Ecto neural progenitor cell (in vitro differentiated cells): Measurements from ENCODE around the gene RERE.

Source experiments
- DNase-seq: peaks from one replicate; pipeline ENCODE4 v3.0.0-alpha.2; 2018; ENCODE audit warnings: low spot score

RERE gene

DNA sequence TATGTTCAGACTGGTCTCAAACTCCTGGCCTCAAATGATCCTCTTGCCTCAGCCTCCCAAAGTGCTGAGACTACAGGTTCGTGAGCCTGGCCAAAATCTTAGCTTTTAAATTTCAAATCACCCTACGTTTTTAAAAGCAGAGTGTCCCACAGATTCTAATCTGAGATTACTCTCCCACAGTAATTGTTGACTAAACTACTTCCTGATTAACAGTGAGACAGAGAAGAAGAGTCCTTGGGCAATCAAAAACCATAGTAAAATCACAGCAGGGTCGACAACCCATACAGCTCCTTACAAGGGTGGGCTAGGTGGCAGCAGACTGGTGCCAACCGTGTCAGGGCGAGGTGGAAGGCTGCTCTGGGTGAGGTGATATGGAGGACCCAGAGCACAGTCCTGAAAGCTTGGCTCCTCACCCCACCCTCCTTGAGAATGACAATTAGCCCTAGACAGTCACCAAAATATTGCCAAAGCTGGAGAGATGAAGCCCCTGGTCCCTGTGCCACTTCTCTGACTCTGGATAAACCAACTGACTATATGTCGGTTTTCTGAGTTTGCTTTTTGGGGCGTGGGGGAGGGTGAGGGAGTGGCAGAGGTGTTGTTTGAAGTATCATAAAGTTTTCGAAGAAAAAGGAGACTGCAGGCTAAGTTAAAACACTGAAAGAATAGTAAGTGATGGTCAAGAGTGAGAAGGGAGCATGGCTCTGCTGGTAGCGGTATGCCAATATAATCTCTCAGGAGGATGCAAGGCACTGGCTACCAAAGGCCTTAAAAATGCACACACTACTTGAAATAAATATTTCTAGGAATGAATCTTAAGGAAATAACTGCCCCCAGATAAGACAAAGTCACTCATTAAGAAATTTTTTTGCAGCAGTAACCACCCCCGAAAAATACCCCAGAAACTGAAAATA lies 412.7 kb downstream of the RERE start:
- no peak for DNase-seq

DNA sequence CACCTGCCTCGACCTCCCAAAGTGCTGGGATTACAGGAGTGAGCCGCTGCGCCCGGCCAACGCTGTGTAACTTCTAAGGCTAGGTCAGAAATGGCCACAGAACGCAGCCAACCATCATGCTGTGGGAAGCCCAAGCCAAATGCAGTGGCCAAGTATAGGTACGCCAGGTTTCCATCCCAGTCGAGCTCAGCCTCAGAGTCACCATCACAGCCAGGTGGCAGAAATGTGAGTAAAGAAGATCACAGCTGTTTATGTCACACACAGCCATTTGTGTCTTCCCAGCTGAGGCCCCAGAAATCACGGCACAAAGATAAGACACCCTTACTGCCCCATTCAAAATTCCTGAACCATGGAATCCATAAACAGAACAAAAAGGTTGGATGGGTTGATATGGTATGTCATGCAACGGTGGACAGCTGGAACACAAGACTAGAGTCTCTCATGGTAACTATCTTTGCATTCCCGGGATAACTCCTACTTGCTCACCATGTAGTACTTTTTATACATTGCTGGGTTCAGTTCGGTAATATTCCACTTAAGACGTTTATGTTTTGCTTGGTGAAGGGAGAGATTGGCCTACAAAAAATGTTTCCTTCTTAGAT lies 415.2 kb downstream of the RERE start:
- DNase-seq, result no peak

DNA sequence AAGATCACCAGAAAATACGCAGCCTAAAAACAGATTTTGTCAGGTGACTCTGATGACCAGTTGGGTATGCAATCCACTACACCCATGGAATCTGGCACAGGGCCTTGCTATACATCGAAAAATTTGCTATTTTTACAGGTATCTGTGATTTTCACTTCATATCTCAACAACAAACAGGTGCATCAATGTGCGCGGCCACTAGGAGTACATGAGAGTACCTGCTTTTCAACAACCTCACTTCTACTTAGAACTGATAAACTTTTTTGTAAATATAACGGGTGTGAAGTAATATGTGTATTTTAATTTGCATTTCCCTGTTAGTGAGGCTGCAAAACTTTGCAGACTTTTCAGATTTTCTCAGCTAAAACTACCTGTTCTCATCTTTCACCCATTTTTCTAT lies 418.8 kb downstream of the RERE start:
- no peak for DNase-seq

DNA sequence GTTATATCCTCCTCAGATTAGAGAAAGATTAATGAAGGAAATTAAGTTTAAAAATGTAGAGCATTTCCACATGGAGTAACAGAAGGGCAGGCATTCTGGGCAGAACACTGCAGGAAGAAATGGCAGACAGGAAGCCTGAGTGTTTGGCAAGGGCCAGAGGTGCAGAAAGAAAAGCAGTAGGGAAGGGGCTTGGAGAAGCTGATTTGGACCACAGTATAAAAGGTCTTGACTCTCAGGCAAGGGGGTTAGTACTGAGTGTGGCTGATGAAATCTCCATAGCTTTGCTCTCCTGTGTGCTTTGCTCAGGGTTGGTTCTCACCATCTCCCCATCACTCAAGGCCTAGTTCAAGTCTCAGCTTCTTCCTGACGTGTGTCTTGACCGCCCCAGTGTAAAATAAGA lies 419.4 kb downstream of the RERE start:
- DNase-seq, result no peak

DNA sequence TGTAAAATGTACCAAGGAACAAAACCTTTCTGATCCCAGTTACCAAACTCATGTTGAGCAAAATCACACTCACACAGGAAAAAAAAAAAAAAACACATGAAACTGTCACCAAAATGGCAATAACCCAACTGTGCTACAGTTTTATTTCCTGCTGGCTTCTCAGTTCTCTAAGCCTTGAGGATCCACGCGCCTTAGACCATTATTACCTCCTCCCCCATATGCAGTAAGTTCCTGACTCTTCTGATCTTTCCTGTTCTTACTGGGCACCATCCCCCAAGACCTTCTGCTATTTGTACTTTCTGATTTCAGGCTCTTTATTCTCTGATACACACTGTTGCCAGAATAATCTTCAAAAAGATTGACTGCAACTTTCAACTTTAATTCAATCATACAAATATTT lies 419.9 kb downstream of the RERE start:
- no peak for DNase-seq

DNA sequence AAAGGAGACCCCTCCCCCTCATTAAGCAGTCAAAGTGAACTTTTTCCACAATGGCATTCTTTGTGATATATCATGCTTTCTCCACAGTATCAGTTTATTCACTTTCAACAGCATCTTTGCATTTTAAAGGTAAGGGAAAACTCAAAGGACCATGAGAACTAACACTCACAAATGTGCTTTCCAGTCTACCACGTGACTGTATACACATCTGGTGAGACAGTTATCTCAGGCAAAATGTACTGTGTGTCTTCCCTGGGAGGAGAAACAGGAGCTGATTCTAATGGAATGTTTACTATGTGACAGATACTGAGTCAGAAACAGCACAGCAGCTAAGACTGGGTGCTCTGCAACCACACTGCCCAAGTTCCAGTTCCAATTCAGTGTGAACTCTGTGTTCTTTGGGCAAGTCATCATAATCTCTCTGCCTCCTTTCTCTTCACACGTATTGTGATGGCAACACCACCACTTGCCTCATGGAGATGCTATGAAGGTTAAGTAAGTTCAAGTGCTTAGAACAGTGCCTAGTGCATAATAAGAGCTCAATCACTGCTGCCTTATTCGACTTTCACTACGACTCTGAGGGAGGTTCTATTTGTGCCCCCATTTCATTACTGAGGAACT lies 420.5 kb downstream of the RERE start:
- no peak for DNase-seq

DNA sequence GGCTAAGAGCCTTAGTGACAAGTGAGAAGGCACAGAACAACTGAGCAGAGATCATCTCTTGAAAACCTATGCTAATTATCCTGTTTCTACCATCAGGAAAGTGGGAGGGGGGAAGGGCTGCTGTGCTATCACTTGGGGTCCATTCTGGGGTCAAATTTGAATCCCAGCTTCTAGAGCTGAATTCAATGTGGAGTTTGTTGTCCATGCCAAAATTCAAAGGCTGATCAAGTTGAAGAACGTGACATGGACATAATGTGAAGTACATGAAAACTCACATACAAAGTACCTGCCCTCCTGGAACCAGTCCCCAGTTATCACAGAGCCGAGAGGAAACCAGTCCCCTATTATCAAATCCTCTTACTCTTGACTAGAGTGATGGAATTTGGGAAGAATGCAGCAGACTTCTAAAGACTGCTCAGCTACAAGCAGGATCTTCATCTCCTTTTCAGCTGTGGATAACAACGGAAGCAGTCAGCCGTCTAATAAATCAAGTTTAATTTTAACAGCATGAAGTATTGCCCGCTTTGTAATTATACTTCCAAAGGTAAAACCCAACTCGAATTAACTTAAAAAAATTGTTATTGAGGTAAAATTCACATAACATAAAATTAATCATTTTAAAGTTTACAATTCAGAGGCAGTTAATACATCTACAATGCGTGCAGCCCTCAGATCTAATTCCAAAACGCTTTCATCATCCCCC lies 421.2 kb downstream of the RERE start:
- no peak for DNase-seq

DNA sequence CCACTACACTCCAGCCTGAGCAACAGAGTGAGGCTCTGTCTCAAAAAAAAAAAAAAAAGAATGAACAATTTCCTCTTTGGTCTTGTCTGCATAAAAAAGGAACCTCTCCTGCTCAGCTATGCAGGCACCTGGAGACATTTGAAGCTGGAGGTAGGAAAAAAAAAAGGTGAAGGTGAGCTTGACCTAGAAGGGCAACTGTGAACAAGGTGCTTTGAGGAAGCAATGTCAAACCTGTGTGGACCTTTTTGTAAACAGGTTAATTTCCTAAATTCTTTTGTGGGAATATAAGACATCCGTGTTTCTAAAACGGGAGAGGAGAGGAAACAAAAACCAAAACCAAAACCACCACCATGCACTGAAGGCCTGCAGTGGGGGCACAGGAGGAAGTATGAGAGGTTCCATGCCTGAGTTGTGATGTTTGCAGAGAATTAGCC lies 422.0 kb downstream of the RERE start:
- no peak for DNase-seq

DNA sequence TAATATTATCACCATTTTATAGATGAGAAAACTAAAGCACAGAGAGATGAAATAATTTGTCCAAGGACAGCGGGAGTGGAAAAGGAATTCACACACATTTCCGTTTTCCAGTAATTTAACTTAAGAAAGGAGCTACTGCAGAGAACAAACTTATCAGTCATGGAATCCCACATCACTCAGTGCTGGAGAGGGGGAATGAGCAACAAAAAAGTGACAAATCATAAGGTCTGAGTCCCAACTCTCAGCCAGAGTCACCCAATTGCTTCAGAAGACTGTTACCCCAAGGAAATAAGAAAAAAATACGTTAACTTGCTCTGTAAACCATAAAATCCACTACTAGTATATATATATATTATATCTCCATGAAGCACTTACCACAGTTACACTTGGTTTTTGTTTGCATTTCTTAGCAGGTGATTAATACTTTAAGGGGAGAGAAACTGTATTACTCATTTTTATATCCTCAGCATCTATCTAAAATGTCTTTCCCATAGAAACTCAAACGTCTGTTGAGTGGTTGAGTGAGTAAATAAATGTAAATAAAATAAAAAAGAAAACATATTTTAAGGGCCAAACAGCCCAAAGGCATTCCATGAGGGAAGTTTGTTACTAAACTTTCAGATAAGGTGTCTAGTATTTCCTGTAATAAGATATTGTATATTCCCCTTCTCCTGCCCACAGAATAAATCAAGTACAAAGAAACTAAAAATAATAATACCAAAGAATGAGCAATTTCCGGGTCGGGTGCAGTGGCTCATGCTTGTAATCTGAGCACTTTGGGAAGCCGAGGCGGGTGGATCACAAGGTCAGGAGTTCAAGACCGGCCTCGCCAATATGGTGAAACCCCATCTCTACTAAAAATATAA lies 422.8 kb downstream of the RERE start:
- no peak for DNase-seq

DNA sequence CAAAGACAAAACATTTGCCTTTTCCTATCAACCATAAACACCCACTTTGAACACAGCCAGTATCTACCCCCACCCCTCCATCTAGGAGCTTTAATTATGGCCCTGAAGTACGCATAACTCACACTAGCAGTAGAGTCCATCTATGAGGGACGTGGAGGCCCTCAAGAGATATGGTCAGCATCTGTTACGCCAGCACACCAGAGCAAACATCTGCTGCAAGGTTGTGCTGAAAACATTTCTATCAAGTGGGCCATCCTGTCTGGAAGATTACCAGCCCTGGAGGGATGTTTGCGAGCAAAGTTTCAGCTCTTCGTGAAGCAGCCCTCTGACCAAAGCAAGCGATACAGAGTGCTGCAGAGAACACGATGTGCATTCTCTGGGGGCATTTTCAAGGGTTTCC lies 424.9 kb downstream of the RERE start:
- no peak for DNase-seq

DNA sequence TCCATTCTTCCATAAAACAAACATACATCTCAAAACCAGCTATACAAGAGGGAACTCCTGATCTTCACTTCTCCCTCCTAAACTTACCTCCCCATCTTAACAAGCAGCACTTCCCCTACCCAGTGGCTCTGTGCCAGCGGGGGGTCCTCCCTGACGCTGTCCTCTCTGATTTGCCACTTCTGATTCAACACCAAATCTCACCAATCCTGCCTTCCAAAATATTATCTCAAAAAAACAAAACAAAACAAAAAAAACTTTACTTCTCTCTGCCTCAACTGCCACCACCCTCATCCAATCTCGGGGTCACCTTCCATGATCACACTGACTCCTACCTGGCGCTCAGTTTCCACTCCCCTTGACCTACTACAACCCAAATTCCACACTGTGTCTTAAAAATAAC lies 426.7 kb downstream of the RERE start:
- no peak for DNase-seq

DNA sequence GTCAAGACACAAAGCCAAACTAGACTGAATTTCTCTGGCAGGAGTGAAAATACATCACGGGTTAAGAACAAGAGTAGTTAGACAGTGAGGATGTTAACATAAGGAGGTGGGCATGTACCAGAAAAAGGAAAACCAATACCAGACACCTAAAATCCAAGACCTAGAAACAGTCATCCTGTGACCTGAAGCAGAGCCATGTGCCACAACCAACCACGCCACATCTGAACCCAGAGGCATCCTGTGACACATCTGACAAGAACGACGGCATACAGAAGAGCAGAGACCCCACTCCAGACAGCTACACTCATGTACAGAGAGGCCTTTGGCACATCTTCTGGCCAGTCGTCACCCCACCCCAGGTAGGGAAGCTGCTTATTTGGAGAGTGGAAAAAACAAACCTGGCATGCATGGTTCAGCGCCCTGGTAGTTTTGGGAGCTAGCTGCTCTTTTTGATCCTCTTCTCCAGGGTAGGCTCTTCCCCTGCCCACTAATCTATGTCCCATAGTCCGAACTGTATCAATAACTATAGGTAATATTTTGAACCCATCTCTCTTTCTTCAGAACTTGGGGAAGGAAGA lies 427.4 kb downstream of the RERE start:
- DNase-seq, result no peak

DNA sequence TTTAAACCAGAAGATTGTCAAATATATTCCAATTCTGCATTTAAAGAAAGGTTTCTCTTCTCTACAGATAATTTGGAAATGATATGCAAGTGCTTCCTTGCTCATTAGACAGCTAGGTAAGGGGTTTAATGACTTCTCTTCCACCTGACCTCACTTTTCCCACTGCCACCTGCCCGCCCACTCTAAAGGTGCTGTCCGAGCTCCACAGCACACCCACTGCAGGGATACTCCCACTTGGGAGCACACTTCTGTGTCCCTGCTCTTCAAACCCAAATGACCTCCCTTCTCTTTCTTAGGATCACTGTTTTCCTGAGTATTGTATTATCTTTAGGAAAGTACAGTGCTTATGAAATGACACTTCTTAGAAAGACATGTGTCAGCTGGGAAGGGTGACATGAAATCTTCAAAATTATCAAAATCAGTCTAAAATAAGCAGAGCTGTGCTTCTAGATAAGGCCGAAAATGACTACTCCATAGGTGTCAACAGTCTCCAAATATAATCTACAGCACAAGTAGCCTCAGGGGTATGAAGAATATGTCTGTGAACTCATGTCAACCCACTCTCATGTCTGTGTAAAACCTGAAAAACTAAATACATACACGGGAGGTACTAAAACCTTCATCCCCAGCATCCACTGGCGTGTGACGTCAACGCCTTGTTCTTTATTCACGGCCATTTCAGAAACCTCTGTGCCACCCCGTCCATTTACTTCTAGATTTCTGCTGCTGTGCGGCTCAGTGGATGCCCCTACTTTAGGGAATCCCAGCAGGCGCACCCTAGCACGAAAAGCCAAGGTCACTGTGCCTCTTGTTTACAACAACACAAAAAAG lies 428.5 kb downstream of the RERE start:
- no peak for DNase-seq

DNA sequence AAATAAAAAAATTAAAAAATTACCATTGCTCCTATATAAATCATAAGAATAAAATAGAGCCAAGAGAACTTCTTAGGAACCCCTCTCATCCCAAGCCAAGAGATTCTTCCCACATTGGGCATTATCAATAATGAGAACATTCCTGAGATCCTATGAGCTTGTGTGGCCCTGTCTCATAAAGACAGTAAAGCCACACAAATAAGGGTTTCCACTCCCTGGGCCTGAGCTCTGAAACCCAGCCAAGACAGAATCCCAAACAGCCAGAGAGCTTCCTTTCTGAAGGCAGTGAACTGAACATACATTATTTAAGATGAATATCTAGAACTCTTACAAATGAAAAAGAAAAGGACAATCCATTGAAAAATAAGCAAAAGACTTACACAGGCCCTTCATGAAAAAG lies 431.2 kb downstream of the RERE start:
- DNase-seq, result no peak

DNA sequence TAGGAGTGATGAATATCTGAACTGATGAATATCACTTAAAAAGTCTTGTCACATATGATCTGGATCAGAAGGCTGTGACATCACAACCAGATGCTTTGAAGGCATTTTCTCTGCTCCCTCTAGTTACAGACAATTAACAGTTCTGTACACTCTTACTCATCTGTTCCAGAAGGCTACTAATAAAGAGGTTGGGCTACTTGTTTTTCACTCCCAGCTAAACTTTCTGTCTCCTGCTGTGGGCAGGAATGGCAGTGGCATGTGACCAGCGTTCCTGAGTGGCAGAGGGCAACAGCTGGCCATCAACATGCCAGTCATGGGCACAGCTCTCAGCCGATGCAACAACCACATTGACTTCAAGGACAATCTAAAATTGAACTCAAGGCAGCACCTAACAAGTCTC lies 432.9 kb downstream of the RERE start:
- DNase-seq, result no peak

DNA sequence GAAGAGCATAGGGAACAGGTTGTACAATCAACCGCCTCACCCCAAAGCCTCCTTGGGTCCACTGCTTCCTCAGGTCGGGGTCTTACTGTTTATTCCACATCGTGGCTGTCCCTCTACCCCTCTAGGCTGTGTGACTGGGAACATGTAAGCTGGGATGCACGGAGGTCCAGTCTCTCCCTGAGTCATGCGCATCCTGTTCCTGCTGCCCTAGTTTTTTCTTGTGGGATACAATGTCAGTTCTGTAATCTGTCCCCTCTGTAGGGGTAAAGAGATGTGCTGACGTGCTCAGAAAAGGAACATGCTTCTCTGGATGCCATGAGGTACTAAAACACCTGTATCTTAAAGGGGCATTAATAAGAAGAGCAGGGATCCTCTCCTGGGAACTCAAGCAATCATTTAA lies 433.4 kb downstream of the RERE start:
- no peak for DNase-seq

DNA sequence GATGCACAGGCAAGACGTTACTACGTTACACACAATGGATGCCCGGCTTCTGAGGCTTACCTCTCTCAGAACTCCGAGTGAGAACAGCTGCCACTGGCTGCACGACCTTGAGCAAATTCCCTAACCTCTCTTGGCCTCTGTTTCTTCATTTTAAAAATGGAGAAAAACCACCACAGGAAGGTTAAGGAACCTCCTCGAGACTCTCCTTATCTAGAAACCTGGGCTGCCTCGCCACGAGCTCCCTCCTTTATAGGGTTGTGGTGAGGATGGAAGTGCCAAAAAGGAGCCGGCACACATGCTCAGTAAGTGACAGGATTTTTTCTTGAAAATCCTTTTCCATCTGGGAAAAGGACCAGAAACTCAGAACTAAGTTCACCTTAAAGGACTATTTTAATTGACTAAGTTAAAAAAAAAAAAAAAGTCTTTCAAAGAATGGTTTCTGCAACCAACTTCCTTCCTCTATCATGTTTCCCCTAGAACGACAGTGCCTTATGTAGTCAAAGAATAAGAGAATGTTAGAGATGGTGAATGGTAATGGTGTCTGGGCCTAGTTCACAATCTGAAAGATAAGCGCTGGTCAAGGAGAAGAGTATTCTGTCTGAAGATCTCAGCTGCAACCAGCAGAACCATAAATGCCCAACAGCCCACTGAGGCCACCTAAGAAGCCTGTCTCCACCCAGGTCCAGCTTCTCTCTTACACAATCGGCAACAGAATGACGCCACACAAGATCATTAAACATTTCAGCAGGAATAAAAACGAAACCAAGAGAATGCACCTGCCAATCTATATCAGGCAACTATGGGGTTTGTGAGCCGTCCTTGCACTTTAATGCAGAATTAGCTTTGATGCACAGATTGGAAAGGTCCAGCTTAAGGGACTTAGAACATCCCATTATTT lies 434.6 kb downstream of the RERE start:
- no peak for DNase-seq

DNA sequence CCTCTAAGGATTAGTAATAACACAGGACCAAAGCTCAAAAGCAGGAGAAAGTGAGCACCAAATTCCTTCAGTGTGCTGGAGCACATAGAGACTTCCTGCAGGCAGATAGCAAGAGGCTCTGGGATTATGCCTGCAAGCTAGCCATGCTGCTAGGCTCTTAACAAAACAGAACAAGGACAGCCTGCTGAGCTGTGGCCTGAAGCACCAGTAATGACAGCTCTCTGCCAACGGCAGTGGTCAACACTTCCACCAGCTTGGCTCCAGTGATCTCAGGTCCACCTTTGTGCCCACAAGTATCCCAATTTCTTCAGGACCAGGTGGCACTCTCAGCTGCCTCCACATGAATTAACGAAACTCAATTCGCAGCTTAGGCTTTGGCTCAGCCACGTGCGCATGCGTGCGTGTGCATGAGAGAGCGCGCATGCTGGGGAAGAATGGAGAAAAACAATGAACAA lies 435.4 kb downstream of the RERE start:
- DNase-seq, result peak; percentile 71

DNA sequence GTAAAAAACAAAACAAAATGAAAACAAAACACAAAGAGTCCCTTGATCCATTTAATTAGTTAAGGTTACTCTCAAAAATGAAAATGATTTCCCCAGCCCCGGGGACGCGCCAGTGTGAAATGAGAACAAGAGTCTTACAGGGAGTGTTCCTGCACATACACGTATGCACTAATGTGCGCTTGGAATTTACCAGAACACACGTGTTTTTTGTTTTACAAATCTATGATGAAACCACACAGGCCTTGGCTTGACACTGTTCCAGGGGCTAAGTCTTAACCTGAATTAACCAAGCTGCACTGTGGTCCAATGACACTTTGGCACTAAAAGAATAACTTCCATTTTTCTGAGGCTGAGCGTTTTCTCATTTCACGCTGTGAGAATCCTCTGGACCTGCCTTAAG lies 435.8 kb downstream of the RERE start:
- no peak for DNase-seq
